DMS153 (cell line): ENCODE results near the gene KRTAP4-5.
"Not testable (repeated sequence)": the region's sequence is repeated elsewhere in the genome, so short reads cannot be mapped to it uniquely, and the experiment has no call there.

Source experiments
- DNase-seq: peaks from one replicate; lab custom pipeline; 2025; lab: John Stamatoyannopoulos, UW

KRTAP4-5 gene

GRCh38 chr17:41108728-41109386 lies 40.8 kb downstream of the KRTAP4-5 start:
- DNase-seq = not testable (repeated sequence)

GRCh38 chr17:41107941-41108450 lies 41.6 kb downstream of the KRTAP4-5 start:
- DNase-seq = no peak

- not testable (repeated sequence) for DNase-seq
These were observed 44.3 kb downstream of the KRTAP4-5 start, which contains the start of gene KRTAP4-9 for GRCh38 chr17:41105347-41105746. Gene KRTAP4-9 (plus strand): TSS chr17:41105389. CDS start chr17:41105389, 0 bp downstream.

GRCh38 chr17:41104386-41105038 lies 45.1 kb downstream of the KRTAP4-5 start:
- not testable (repeated sequence) for DNase-seq

GRCh38 chr17:41103896-41104295 lies 45.7 kb downstream of the KRTAP4-5 start:
- DNase-seq = no peak

- no peak for DNase-seq
These were observed 47.9 kb downstream of the KRTAP4-5 start, which contains the start of gene KRTAP4-16 for GRCh38 chr17:41101586-41102259. Gene KRTAP4-16 (minus strand): TSS chr17:41102209. CDS start chr17:41102209, 0 bp downstream.

- DNase-seq = not testable (repeated sequence)
These were observed 49.7 kb downstream of the KRTAP4-5 start for GRCh38 chr17:41099682-41100480.
